ENCODE measurements around the gene DMBX1. TPM values are rescaled to one million over a fixed set of nuclear protein-coding genes. Genes with fewer than 3 reads are reported as not detected.

The DMBX1 gene
- total and polyA plus RNA-seq, 9 of the 15 experiments (the other 6 are each of a cell fraction or from before 2014, with no cell fraction given) = 0.25 to 4.3 (median 1.0) TPM

DNA sequence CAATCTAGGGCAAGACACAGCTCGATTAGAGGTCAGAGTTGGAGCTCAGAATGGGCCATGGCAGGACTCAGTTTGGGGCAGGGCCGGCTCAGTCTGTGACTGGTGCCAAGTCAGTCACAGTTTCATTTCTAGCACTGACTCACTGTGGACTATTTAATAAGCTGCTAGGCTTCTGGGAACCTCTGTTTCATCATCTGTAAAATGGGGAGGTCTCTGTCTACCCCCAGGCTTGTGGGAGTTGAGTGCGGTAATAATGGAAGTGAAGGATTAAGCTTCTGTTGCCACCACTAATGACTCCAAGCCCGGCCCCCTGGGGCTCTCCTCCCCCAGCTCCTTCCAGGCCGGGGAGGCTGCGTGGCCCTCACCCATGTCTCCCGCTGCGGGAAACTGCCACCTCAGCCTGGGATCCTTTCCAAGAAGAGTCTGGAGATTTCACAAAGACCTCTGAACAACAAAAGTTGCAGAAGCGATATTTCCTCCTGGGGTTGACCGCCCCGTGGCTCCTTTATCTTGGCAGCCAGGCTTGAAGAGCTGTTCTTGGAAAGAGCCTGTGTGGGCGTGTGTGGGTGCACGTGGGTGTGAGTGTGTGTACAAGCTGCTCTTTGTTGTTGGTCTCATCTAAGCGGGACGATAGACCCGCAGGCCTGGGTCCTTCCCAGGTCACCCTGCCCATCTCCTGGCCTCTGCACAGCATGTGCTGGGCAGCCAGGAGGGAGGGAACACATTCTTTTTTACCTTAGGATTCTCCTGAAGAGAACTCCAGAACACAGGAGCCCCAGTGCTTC, 32.7 kb downstream of the DMBX1 start (continued):
- TF ChIP-seq FOXK1 (CRISPR knock-in tag; IDR thresholded peaks at IDR 0.05; ENCODE audit: borderline replicate concordance) (peak; percentile 60; the same call in 1 of the 2 replicates), CSDE1 (IDR thresholded peaks at IDR 0.05) (no peak), ZZZ3 (IDR thresholded peaks at IDR 0.05) (no peak), ZKSCAN1 (IDR thresholded peaks at IDR 0.05; ENCODE audit: low read depth, low read length) (peak; percentile 80), ZNF699 (CRISPR knock-in tag; IDR thresholded peaks at IDR 0.05; ENCODE audit: insufficient replicate concordance) (no peak), ZNF75A (CRISPR knock-in tag; IDR thresholded peaks at IDR 0.05) (no peak), HNRNPUL1 (IDR thresholded peaks at IDR 0.05; ENCODE audit: low read length) (peak; percentile 100), NR2C2 (CRISPR knock-in tag; IDR thresholded peaks at IDR 0.05) (no peak), NR2C2 (tag; IDR thresholded peaks at IDR 0.05) (peak; percentile 68), BRF1 (IDR thresholded peaks at IDR 0.05; ENCODE audit: borderline replicate concordance, extremely low read depth, insufficient read length) (no peak), BHLHE40 (IDR thresholded peaks at IDR 0.05; ENCODE audit: low read length) (peak; percentile 98), DMBX1 (CRISPR knock-in tag; IDR thresholded peaks at IDR 0.05; ENCODE audit: borderline replicate concordance) (peak; percentile 61; the same call in 1 of the 2 replicates), SMAD1 (IDR thresholded peaks at IDR 0.05; ENCODE audit: low read depth, low read length, partially characterized antibody) (peak; percentile 87), ZNF431 (CRISPR knock-in tag; IDR thresholded peaks at IDR 0.05) (no peak), SOX6 (IDR thresholded peaks at IDR 0.05) (peak; percentile 99)
- TF ChIP-seq, protein P1, sequence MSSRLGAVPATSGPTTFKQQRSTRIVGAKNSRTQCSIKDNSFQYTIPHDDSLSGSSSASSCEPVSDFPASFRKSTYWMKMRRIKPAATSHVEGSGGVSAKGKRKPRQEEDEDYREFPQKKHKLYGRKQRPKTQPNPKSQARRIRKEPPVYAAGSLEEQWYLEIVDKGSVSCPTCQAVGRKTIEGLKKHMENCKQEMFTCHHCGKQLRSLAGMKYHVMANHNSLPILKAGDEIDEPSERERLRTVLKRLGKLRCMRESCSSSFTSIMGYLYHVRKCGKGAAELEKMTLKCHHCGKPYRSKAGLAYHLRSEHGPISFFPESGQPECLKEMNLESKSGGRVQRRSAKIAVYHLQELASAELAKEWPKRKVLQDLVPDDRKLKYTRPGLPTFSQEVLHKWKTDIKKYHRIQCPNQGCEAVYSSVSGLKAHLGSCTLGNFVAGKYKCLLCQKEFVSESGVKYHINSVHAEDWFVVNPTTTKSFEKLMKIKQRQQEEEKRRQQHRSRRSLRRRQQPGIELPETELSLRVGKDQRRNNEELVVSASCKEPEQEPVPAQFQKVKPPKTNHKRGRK (tag; IDR thresholded peaks at IDR 0.05) = no peak
- TF ChIP-seq, protein P2, sequence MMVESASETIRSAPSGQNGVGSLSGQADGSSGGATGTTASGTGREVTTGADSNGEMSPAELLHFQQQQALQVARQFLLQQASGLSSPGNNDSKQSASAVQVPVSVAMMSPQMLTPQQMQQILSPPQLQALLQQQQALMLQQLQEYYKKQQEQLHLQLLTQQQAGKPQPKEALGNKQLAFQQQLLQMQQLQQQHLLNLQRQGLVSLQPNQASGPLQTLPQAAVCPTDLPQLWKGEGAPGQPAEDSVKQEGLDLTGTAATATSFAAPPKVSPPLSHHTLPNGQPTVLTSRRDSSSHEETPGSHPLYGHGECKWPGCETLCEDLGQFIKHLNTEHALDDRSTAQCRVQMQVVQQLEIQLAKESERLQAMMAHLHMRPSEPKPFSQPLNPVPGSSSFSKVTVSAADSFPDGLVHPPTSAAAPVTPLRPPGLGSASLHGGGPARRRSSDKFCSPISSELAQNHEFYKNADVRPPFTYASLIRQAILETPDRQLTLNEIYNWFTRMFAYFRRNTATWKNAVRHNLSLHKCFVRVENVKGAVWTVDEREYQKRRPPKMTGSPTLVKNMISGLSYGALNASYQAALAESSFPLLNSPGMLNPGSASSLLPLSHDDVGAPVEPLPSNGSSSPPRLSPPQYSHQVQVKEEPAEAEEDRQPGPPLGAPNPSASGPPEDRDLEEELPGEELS (CRISPR knock-in tag; IDR thresholded peaks at IDR 0.05; ENCODE audit: borderline replicate concordance) = peak; percentile 93; the same call in 1 of the 2 replicates
- TF ChIP-seq, protein P3, sequence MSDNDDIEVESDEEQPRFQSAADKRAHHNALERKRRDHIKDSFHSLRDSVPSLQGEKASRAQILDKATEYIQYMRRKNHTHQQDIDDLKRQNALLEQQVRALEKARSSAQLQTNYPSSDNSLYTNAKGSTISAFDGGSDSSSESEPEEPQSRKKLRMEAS (CRISPR knock-in tag; IDR thresholded peaks at IDR 0.05) = peak; percentile 93
- TF ChIP-seq, protein P4, sequence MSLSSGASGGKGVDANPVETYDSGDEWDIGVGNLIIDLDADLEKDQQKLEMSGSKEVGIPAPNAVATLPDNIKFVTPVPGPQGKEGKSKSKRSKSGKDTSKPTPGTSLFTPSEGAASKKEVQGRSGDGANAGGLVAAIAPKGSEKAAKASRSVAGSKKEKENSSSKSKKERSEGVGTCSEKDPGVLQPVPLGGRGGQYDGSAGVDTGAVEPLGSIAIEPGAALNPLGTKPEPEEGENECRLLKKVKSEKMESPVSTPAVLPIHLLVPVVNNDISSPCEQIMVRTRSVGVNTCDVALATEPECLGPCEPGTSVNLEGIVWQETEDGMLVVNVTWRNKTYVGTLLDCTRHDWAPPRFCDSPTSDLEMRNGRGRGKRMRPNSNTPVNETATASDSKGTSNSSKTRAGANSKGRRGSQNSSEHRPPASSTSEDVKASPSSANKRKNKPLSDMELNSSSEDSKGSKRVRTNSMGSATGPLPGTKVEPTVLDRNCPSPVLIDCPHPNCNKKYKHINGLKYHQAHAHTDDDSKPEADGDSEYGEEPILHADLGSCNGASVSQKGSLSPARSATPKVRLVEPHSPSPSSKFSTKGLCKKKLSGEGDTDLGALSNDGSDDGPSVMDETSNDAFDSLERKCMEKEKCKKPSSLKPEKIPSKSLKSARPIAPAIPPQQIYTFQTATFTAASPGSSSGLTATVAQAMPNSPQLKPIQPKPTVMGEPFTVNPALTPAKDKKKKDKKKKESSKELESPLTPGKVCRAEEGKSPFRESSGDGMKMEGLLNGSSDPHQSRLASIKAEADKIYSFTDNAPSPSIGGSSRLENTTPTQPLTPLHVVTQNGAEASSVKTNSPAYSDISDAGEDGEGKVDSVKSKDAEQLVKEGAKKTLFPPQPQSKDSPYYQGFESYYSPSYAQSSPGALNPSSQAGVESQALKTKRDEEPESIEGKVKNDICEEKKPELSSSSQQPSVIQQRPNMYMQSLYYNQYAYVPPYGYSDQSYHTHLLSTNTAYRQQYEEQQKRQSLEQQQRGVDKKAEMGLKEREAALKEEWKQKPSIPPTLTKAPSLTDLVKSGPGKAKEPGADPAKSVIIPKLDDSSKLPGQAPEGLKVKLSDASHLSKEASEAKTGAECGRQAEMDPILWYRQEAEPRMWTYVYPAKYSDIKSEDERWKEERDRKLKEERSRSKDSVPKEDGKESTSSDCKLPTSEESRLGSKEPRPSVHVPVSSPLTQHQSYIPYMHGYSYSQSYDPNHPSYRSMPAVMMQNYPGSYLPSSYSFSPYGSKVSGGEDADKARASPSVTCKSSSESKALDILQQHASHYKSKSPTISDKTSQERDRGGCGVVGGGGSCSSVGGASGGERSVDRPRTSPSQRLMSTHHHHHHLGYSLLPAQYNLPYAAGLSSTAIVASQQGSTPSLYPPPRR (CRISPR knock-in tag; IDR thresholded peaks at IDR 0.05; ENCODE audit: borderline replicate concordance) = peak; percentile 84; the same call in 1 of the 2 replicates
